ENCODE results near the gene PLXDC1.
"Not testable (repeated sequence)": the region's sequence is repeated elsewhere in the genome, so short reads cannot be mapped to it uniquely, and the experiment has no call there.

GRCh38 chr17:39035578-39035977 is 115.9 kb downstream of the PLXDC1 start:
- not testable (repeated sequence) for TF ChIP-seq SUZ12 (IDR thresholded peaks at IDR 0.05; ENCODE audit: extremely low read depth, insufficient read depth, insufficient read length); ZNF274 (IDR thresholded peaks at IDR 0.05; ENCODE audit: low read depth, low read length)

Data from NT2/D1 (cell line).